Hepatocyte (in vitro differentiated cells): Measurements from ENCODE around the gene PKD2L1. TPM values are rescaled to one million over a fixed set of nuclear protein-coding genes. Genes with fewer than 3 reads are reported as not detected.

Experiments
- DNase-seq: peaks from one replicate; pipeline ENCODE4 v3.0.0-alpha.2; 2016; ENCODE audit warnings: low spot score
- H2AFZ ChIP-seq: fragments of 200-600 bp; sonication (generic); 2 replicates; pipeline ENCODE4 v1.6.0; 2016; ENCODE audit warnings: antibody characterized with exemption, mild to moderate bottlenecking
- H3K27ac ChIP-seq: fragments of 200-600 bp; sonication (generic); 2 replicates; pipeline ENCODE4 v1.5.1; 2016; ENCODE audit warnings: mild to moderate bottlenecking
- H3K27me3 ChIP-seq: fragments of 200-600 bp; sonication (generic); 2 replicates; pipeline ENCODE4 v1.6.1; 2016
- H3K36me3 ChIP-seq: fragments of 200-600 bp; sonication (generic); replicated peaks from 2 replicates; pipeline ENCODE4 v1.5.1; 2016; ENCODE audit warnings: low read depth; ENCODE audit not compliant: insufficient read depth
- H3K4me1 ChIP-seq: fragments of 200-600 bp; sonication (generic); 2 replicates; pipeline ENCODE4 v1.5.1; 2016; ENCODE audit warnings: mild to moderate bottlenecking, moderate library complexity; ENCODE audit not compliant: insufficient read depth
- H3K4me2 ChIP-seq: fragments of 200-600 bp; sonication (generic); 2 replicates; pipeline ENCODE4 v1.6.0; 2016
- H3K4me3 ChIP-seq: fragments of 200-600 bp; sonication (generic); 2 replicates; pipeline ENCODE4 v1.5.1; 2016; ENCODE audit warnings: mild to moderate bottlenecking
- H3K79me2 ChIP-seq: fragments of 200-600 bp; sonication (generic); 2 replicates; pipeline ENCODE4 v1.6.0; 2017; ENCODE audit warnings: mild to moderate bottlenecking
- H3K9me2 ChIP-seq: fragments of 200-600 bp; sonication (generic); replicated peaks from 2 replicates; pipeline ENCODE4 v1.6.0; 2017; ENCODE audit warnings: mild to moderate bottlenecking; ENCODE audit not compliant: insufficient read depth
- H3K9me3 ChIP-seq: fragments of 200-600 bp; sonication (generic); 2 replicates; pipeline ENCODE4 v1.5.1; 2016; ENCODE audit warnings: low read depth, mild to moderate bottlenecking
- H4K20me1 ChIP-seq: fragments of 200-600 bp; sonication (generic); 2 replicates; pipeline ENCODE4 v1.6.0; 2016; ENCODE audit warnings: mild to moderate bottlenecking; ENCODE audit not compliant: insufficient read depth, poor library complexity, severe bottlenecking
- EZH2 ChIP-seq: fragments of 200-600 bp; sonication (generic); IDR thresholded peaks from 2 replicates; pipeline ENCODE4 v1.6.1; 2016; ENCODE audit warnings: antibody characterized with exemption, mild to moderate bottlenecking, borderline replicate concordance
- EZH2phosphoT487 ChIP-seq: fragments of 200-600 bp; sonication (generic); IDR thresholded peaks from one replicate; pipeline ENCODE4 v1.6.1; 2018; ENCODE audit warnings: antibody characterized with exemption, mild to moderate bottlenecking, low read depth, moderate library complexity; ENCODE audit not compliant: unreplicated experiment, severe bottlenecking
- WGBS: methylation state at CpG from one replicate; pipeline ENCODE4 v1.1.6; 2016; ENCODE audit warnings: low lambda C conversion rate; ENCODE audit errors: missing lambda C conversion rate; 5-methylcytosine and 5-hydroxymethylcytosine counted together
- polyA plus RNA-seq: library from polyadenylated mRNA; unstranded; fragments of >200 nt; fragmentation: Nextera tagmentation; extraction: Ambion mirVana; gene quantifications from 2 replicates; pipeline ENCODE4 v1.2.1, GENCODE V29; 2016
- total RNA-seq: library from RNA; depleted of rRNA; stranded (reverse); fragments of >200 nt; gene quantifications from 2 replicates; pipeline ENCODE4 v1.2.3, GENCODE V29; 2014
- TF ChIP-seq, protein P1 (sequence below): fragments of 200-600 bp; sonication (generic); IDR thresholded peaks from 2 replicates; pipeline ENCODE4 v1.5.1; 2016; ENCODE audit warnings: antibody characterized with exemption, mild to moderate bottlenecking; ENCODE audit not compliant: poor library complexity

PKD2L1 gene
- total and polyA plus RNA-seq, 2 experiments from 2014 or later, result 0.10 to 0.88 TPM

- Histone ChIP-seq H3K4me3 (no peak overlapping the region), H3K4me2 (no peak overlapping the region), H3K9me2 (no peaks in the 10 kb centered on the region), H2AFZ (no peak overlapping the region), H3K36me3 (no peaks in the 10 kb centered on the region), H3K4me1 (no peaks in the 10 kb centered on the region), H3K79me2 (no peaks in the 10 kb centered on the region), H4K20me1 (no peaks in the 10 kb centered on the region), H3K9me3 (no peaks in the 10 kb centered on the region), H3K27ac (no peak overlapping the region), H3K27me3 (peaks cover 23% of the 10 kb centered on the region)
- 58% methylated on average over 5 of the region's 5 CpGs for WGBS
- DNase-seq, result no peak
- no peak for TF ChIP-seq EZH2
- TF ChIP-seq EZH2phosphoT487, result no peak
- TF ChIP-seq, protein P1, sequence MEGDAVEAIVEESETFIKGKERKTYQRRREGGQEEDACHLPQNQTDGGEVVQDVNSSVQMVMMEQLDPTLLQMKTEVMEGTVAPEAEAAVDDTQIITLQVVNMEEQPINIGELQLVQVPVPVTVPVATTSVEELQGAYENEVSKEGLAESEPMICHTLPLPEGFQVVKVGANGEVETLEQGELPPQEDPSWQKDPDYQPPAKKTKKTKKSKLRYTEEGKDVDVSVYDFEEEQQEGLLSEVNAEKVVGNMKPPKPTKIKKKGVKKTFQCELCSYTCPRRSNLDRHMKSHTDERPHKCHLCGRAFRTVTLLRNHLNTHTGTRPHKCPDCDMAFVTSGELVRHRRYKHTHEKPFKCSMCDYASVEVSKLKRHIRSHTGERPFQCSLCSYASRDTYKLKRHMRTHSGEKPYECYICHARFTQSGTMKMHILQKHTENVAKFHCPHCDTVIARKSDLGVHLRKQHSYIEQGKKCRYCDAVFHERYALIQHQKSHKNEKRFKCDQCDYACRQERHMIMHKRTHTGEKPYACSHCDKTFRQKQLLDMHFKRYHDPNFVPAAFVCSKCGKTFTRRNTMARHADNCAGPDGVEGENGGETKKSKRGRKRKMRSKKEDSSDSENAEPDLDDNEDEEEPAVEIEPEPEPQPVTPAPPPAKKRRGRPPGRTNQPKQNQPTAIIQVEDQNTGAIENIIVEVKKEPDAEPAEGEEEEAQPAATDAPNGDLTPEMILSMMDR, result no peak
These were observed 1.8 kb downstream of the PKD2L1 start for GRCh38 chr10:100328198-100328597.

- no peak overlapping the region for H3K27ac ChIP-seq
- H3K4me1 ChIP-seq, result no peaks in the 10 kb centered on the region
- H3K9me3 ChIP-seq, result no peaks in the 10 kb centered on the region
- no peak for DNase-seq
- H2AFZ ChIP-seq, result no peak overlapping the region
- no peak overlapping the region for H3K4me2 ChIP-seq
- peaks cover 25% of the 10 kb centered on the region for H3K27me3 ChIP-seq
- no peaks in the 10 kb centered on the region for H3K9me2 ChIP-seq
- no peaks in the 10 kb centered on the region for H3K36me3 ChIP-seq
- no peak for TF ChIP-seq EZH2
- TF ChIP-seq EZH2phosphoT487, result no peak
- TF ChIP-seq, protein P1, result no peak
- WGBS, result 84% methylated on average over 3 of the region's 3 CpGs
- no peak overlapping the region for H3K4me3 ChIP-seq
- no peaks in the 10 kb centered on the region for H3K79me2 ChIP-seq
- no peaks in the 10 kb centered on the region for H4K20me1 ChIP-seq
These were observed 2.4 kb downstream of the PKD2L1 start for GRCh38 chr10:100327718-100328009.

- TF ChIP-seq EZH2, result no peak
- no peak for TF ChIP-seq EZH2phosphoT487
- TF ChIP-seq, protein P1, result no peak
- H3K4me3 ChIP-seq, result no peak overlapping the region
- no peaks in the 10 kb centered on the region for H3K9me2 ChIP-seq
- H3K79me2 ChIP-seq, result no peaks in the 10 kb centered on the region
- no peak overlapping the region for H3K27ac ChIP-seq
- no peaks in the 10 kb centered on the region for H3K36me3 ChIP-seq
- DNase-seq, result no peak
- no peaks in the 10 kb centered on the region for H3K4me1 ChIP-seq
- 59% methylated on average over 8 of the region's 8 CpGs for WGBS
- peaks cover 25% of the 10 kb centered on the region for H3K27me3 ChIP-seq
- H3K9me3 ChIP-seq, result no peaks in the 10 kb centered on the region
- no peak overlapping the region for H2AFZ ChIP-seq
- no peaks in the 10 kb centered on the region for H4K20me1 ChIP-seq
- H3K4me2 ChIP-seq, result no peak overlapping the region
These were observed 2.9 kb downstream of the PKD2L1 start for GRCh38 chr10:100327007-100327717.
